ENCODE results near the gene ZHX3. TPM values are rescaled to one million over a fixed set of nuclear protein-coding genes. Genes with fewer than 3 reads are reported as not detected.

Gene ZHX3
- total and polyA plus RNA-seq, 2 donors (not counting 1 experiment from before 2014, with no cell fraction given) = 27.7 to 28.0 TPM

DNA sequence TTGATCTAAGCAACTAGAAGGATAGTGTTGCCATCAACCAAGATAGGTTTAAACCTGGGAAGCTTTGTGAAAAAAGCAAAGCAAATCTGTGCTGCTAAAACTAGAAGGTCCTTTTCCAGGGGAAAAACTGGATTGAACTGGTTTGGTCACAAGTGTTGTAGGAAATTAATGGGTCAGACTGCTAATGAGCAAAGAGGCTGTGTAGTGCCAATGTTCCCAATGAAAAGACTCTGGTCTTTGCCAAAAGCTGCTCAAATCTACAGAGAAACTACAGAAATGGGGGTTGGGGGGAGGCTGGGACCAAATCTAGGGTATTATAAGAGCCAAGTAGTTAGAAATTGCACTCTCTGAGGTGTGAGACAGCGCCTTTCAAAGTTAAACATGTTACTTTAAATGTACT is 95.2 kb downstream of the ZHX3 start:
- Histone ChIP-seq H3K9ac (ENCODE audit: insufficient read depth, low read length) (no peak overlapping the region), H3K9me3 (ENCODE audit: control insufficient read depth, insufficient read depth, low read depth, low read length) (no peaks in the 10 kb centered on the region), H3K4me1 (ENCODE audit: control insufficient read depth, extremely low read depth, insufficient read depth, low read length) (no peaks in the 10 kb centered on the region), H3K27me3 (ENCODE audit: control insufficient read depth, insufficient read depth, low read length) (no peaks in the 10 kb centered on the region), H3K27ac (ENCODE audit: insufficient read depth, low read length) (no peak overlapping the region), H4K20me1 (ENCODE audit: control insufficient read depth, extremely low read depth, insufficient read depth, low read length) (no peaks in the 10 kb centered on the region), H3K79me2 (ENCODE audit: control insufficient read depth, insufficient read depth, low read length) (peaks cover 4% of the 10 kb centered on the region), H3K4me3 (replicated peaks in 1 of 4; ENCODE audit: control extremely low read depth in 1 of 4, insufficient read depth in 1 of 4, low read depth in 3 of 4, low read length in 4 of 4) (no peak overlapping the region), H3K4me2 (ENCODE audit: extremely low read depth, insufficient read depth, low read length) (no peak overlapping the region), H3K36me3 (ENCODE audit: control insufficient read depth, insufficient read depth, low read length) (no peaks in the 10 kb centered on the region), H2AFZ (ENCODE audit: low read length) (no peak overlapping the region)
- TF ChIP-seq EZH2 (IDR thresholded peaks at IDR 0.05; ENCODE audit: low read length, missing control alignments) = no peak
- TF ChIP-seq, protein P1, sequence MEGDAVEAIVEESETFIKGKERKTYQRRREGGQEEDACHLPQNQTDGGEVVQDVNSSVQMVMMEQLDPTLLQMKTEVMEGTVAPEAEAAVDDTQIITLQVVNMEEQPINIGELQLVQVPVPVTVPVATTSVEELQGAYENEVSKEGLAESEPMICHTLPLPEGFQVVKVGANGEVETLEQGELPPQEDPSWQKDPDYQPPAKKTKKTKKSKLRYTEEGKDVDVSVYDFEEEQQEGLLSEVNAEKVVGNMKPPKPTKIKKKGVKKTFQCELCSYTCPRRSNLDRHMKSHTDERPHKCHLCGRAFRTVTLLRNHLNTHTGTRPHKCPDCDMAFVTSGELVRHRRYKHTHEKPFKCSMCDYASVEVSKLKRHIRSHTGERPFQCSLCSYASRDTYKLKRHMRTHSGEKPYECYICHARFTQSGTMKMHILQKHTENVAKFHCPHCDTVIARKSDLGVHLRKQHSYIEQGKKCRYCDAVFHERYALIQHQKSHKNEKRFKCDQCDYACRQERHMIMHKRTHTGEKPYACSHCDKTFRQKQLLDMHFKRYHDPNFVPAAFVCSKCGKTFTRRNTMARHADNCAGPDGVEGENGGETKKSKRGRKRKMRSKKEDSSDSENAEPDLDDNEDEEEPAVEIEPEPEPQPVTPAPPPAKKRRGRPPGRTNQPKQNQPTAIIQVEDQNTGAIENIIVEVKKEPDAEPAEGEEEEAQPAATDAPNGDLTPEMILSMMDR (conservative IDR thresholded peaks at IDR 0.05 in 1 of 2, IDR thresholded peaks at IDR 0.05 in 1 of 2; ENCODE audit: low read depth in 1 of 2, low read length in 2 of 2) = no peak
- peak in 1 of 2 donors; percentile 30 for DNase-seq (ENCODE audit: low read depth in 2 of 2)

DNA sequence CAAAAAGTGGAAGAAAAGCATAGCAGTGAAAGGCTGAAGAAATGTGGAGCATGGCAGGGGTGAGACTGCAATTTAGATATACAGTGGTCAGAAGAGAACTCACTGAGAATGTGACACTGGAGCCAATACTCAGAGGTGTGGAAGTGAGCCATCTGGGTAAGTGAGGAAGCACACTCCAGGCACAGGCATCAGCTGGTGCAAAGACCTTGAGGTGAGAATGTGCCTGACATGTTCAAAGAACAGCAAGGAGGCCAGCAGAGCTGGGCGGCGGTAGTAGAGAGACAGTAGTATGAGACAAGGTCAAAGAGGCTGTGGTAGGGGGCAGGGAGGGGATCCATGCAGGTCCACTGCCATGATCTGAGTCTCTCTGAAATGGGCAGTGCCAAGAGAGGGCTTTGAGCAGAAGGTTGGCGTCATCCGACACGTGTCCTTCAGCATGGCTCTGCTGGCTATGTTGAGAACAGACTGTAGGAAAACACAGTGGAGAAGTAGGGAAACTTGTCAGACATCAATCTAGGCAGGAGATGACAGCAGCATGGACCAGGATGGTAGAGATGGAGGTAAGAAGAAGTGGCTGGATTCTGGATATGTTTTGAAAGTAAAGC is 95.8 kb downstream of the ZHX3 start:
- Histone ChIP-seq H4K20me1 (ENCODE audit: control insufficient read depth, extremely low read depth, insufficient read depth, low read length) (no peaks in the 10 kb centered on the region), H3K9me3 (ENCODE audit: control insufficient read depth, insufficient read depth, low read depth, low read length) (no peaks in the 10 kb centered on the region), H3K27ac (ENCODE audit: insufficient read depth, low read length) (no peak overlapping the region), H3K4me3 (replicated peaks in 1 of 4; ENCODE audit: control extremely low read depth in 1 of 4, insufficient read depth in 1 of 4, low read depth in 3 of 4, low read length in 4 of 4) (no peak overlapping the region), H3K4me2 (ENCODE audit: extremely low read depth, insufficient read depth, low read length) (no peak overlapping the region), H3K4me1 (ENCODE audit: control insufficient read depth, extremely low read depth, insufficient read depth, low read length) (no peaks in the 10 kb centered on the region), H3K9ac (ENCODE audit: insufficient read depth, low read length) (no peak overlapping the region), H3K79me2 (ENCODE audit: control insufficient read depth, insufficient read depth, low read length) (peaks cover 4% of the 10 kb centered on the region), H3K36me3 (ENCODE audit: control insufficient read depth, insufficient read depth, low read length) (no peaks in the 10 kb centered on the region), H3K27me3 (ENCODE audit: control insufficient read depth, insufficient read depth, low read length) (no peaks in the 10 kb centered on the region), H2AFZ (ENCODE audit: low read length) (no peak overlapping the region)
- TF ChIP-seq, protein P1 (conservative IDR thresholded peaks at IDR 0.05 in 1 of 2, IDR thresholded peaks at IDR 0.05 in 1 of 2; ENCODE audit: low read depth in 1 of 2, low read length in 2 of 2) = no peak
- no peak for TF ChIP-seq EZH2 (IDR thresholded peaks at IDR 0.05; ENCODE audit: low read length, missing control alignments)
- DNase-seq (ENCODE audit: low read depth in 2 of 2) = peak in 1 of 2 donors; percentile 11

DNA sequence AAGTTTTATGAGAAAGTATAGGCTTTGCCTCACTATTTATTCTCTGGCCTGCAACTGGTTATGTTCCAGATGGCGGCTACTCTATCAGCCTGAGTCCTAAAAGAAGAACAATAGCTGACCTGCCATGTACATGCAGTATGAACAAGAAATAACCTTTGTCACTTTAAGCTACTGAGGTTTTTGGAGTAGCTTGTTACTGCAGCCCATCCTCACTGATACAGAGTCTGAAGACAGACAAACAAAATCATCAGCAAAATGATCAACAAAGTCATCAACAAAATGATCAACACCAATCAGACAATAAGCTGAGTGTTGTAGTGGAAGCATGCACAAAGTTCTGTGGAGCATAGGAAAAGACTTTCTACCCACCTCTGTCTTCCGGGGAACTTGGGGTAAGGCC is 97.7 kb downstream of the ZHX3 start:
- no peaks in the 10 kb centered on the region for H3K27me3 ChIP-seq (ENCODE audit: control insufficient read depth, insufficient read depth, low read length)
- no peak overlapping the region for H3K27ac ChIP-seq (ENCODE audit: insufficient read depth, low read length)
- no peak overlapping the region for H3K4me2 ChIP-seq (ENCODE audit: extremely low read depth, insufficient read depth, low read length)
- no peak for TF ChIP-seq EZH2 (IDR thresholded peaks at IDR 0.05; ENCODE audit: low read length, missing control alignments)
- TF ChIP-seq, protein P1 (conservative IDR thresholded peaks at IDR 0.05 in 1 of 2, IDR thresholded peaks at IDR 0.05 in 1 of 2; ENCODE audit: low read depth in 1 of 2, low read length in 2 of 2) = no peak
- H2AFZ ChIP-seq (ENCODE audit: low read length) = no peak overlapping the region
- no peaks in the 10 kb centered on the region for H4K20me1 ChIP-seq (ENCODE audit: control insufficient read depth, extremely low read depth, insufficient read depth, low read length)
- H3K4me1 ChIP-seq (ENCODE audit: control insufficient read depth, extremely low read depth, insufficient read depth, low read length) = no peaks in the 10 kb centered on the region
- DNase-seq (ENCODE audit: low read depth in 2 of 2) = no peak
- H3K36me3 ChIP-seq (ENCODE audit: control insufficient read depth, insufficient read depth, low read length) = no peaks in the 10 kb centered on the region
- peaks cover 4% of the 10 kb centered on the region for H3K79me2 ChIP-seq (ENCODE audit: control insufficient read depth, insufficient read depth, low read length)
- no peaks in the 10 kb centered on the region for H3K9me3 ChIP-seq (ENCODE audit: control insufficient read depth, insufficient read depth, low read depth, low read length)
- no peak overlapping the region for H3K9ac ChIP-seq (ENCODE audit: insufficient read depth, low read length)
- no peak overlapping the region for H3K4me3 ChIP-seq (replicated peaks in 1 of 4; ENCODE audit: control extremely low read depth in 1 of 4, insufficient read depth in 1 of 4, low read depth in 3 of 4, low read length in 4 of 4)
